ENCODE results near the gene MMADHC.

Gene MMADHC

DNA sequence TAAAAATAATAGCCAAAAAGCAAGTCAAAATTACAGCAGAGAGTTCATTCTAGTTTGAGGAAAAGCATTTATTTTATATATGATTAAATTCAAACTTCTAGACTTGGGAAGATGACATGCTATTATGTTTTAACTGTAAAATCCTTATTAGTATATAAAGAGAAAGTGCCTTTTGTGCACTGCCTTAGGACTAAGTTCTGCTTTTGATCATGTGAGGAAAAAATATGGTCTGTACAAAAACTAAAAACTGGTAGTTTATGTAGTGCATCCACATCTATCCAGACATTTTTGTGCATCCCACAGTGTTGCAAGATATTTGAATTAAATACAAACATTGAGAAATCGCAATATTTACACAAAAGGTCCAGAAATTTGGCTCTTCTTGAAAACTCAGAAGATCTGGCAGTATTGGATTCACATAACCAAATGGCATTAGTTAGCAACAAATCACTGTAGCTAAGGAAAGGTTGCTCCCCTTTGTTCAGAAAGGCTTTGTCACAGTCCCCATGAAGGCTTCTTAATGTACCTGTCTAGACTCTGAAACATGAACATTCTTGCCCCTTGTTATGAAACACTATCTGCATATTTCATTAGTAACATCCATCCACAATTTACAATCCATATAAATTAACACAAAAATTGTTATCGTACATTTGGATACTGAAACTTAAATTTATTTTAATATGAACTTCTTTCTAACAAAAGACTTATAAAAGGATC is 2.2 kb downstream of the MMADHC start:
- no peak for DNase-seq (ENCODE audit: low read depth in 2 of 2)
- no peak overlapping the region for H3K4me3 ChIP-seq (replicated peaks in 1 of 2; ENCODE audit: low read depth in 2 of 2, low read length in 2 of 2)
- TF ChIP-seq, protein P1, sequence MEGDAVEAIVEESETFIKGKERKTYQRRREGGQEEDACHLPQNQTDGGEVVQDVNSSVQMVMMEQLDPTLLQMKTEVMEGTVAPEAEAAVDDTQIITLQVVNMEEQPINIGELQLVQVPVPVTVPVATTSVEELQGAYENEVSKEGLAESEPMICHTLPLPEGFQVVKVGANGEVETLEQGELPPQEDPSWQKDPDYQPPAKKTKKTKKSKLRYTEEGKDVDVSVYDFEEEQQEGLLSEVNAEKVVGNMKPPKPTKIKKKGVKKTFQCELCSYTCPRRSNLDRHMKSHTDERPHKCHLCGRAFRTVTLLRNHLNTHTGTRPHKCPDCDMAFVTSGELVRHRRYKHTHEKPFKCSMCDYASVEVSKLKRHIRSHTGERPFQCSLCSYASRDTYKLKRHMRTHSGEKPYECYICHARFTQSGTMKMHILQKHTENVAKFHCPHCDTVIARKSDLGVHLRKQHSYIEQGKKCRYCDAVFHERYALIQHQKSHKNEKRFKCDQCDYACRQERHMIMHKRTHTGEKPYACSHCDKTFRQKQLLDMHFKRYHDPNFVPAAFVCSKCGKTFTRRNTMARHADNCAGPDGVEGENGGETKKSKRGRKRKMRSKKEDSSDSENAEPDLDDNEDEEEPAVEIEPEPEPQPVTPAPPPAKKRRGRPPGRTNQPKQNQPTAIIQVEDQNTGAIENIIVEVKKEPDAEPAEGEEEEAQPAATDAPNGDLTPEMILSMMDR (IDR thresholded peaks at IDR 0.05; ENCODE audit: low read depth, low read length), result no peak

DNA sequence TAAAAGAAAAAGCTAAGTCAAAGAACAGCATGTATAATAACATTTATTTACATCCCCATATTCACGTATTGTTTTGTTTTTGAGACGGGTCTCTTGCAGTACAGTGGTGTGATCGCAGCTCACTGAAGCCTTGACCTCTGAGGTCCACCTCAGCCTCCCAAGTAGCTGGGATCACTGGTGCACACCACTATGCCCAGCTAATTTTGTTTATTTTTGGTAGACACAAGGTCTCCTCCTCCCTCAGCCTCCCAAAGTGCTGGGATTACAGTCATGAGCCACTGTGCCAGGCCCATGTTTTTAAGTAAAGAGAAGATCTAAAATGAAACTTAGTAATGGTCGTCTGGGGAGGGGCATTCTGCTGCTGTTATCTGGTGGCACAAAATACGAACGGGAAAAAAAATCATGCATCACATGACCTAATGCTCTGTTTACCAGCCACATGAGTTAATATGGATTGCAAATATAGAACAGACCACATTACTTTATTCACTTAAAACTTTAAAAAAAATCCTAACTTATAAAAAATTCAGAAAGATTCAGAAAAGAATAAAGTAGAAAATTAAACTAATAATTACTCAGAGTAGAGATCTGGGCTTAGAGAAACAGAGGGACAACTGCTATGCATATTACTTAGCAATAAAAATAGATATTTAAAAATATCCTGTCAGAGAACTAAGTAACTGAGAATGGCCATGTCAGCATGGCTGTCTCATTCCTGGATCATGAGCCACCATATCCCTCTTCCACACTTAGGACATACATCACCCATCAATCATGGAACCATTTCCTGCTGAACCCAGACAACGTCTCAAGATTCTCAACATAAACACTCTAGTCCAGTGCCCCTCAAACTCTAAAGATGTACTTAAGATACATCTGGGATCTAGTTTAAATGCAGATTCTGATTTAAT is 7.3 kb downstream of the MMADHC start:
- DNase-seq (ENCODE audit: low read depth in 2 of 2), result peak in 1 of 2 donors; percentile 57
- H3K4me3 ChIP-seq (replicated peaks in 1 of 2; ENCODE audit: low read depth in 2 of 2, low read length in 2 of 2), result no peak overlapping the region
- TF ChIP-seq, protein P1 (IDR thresholded peaks at IDR 0.05; ENCODE audit: low read depth, low read length), result no peak

DNA sequence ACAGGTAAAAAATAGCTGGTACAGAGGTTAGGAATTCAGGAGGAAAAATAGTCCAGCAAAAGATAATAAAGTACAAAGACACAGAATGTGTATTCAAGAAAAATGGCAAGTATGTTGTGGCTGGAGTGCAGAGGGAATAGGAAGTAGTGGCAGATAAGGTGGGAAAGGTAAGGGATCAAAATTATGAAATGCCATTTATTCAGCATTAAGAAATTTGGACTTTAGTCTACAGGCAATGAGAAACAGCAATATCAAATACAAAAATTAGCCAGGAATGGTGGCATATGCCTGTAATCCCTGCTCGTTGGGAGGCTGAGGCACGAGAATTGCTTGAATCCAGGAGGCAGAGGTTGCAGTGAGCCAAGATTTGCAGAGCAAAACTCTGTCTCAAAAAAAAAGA is 10.3 kb downstream of the MMADHC start:
- no peak overlapping the region for H3K4me3 ChIP-seq (replicated peaks in 1 of 2; ENCODE audit: low read depth in 2 of 2, low read length in 2 of 2)
- no peak for DNase-seq (ENCODE audit: low read depth in 2 of 2)
- TF ChIP-seq, protein P1 (IDR thresholded peaks at IDR 0.05; ENCODE audit: low read depth, low read length), result no peak

DNA sequence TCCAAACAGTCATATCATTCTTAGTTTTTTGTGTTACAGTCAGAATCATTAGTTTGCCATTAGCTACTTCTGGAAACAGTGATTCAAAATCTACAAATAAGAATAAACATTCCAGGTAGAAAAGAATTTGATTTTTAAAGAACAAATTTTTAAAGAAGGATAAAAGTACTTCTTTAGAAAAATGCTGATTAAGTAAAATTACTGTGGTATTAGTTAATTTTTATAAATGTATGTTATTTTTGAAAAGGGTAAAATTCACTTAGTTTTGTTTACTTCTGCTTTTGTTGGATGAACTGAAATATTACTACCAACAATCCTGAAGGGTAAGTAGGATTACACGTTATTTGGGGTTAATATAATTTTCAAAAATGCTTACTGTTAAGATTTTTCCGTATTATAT is 11.8 kb downstream of the MMADHC start:
- no peak overlapping the region for H3K4me3 ChIP-seq (replicated peaks in 1 of 2; ENCODE audit: low read depth in 2 of 2, low read length in 2 of 2)
- TF ChIP-seq, protein P1 (IDR thresholded peaks at IDR 0.05; ENCODE audit: low read depth, low read length), result no peak
- no peak for DNase-seq (ENCODE audit: low read depth in 2 of 2)

DNA sequence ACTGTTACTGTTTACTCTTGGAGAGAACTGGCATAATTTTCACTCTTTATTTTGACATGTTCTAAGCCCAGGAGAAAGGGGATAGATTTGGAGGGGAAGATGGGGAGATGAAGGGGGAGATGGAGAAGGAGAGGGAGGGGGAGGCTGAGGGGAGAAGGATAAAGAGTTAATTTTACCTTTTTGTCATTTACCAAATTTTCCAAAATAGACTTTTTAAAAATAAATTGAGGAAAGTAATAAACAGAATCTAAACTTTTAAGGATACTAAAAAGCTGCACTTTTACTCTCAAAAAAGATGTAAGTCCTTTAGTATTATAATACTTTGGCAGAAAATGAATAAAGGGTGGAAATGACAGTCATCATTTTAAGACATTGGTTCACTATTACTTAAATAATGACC is 12.3 kb downstream of the MMADHC start:
- no peak for DNase-seq (ENCODE audit: low read depth in 2 of 2)
- H3K4me3 ChIP-seq (replicated peaks in 1 of 2; ENCODE audit: low read depth in 2 of 2, low read length in 2 of 2), result no peak overlapping the region
- TF ChIP-seq, protein P1 (IDR thresholded peaks at IDR 0.05; ENCODE audit: low read depth, low read length), result no peak

DNA sequence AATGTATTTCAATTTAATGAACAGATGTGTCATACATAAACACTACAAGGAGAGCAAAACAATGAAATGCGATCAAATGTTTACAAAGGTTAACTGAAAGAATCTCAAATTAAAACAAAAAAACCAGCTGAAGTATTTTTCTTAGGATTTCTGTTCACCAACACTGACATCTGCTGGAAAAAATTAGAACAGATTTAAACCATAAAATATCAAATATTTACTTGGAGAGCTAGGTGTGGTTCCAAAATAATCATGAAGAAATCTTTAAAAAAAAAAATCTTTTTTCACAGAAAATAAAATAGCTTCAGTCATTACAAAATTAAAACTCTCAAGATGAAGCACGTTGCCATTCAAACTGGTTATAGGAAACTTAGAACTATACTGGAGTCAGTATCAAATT is 13.8 kb downstream of the MMADHC start:
- TF ChIP-seq, protein P1 (IDR thresholded peaks at IDR 0.05; ENCODE audit: low read depth, low read length), result no peak
- peak; percentile 21 to 37 for DNase-seq (ENCODE audit: low read depth in 2 of 2)
- H3K4me3 ChIP-seq (replicated peaks in 1 of 2; ENCODE audit: low read depth in 2 of 2, low read length in 2 of 2), result no peak overlapping the region

Data from cardiac fibroblast (primary cell).